Lower leg skin (tissue), 4 donors: Measurements from ENCODE around the gene COL4A1. TPM values are rescaled to one million over a fixed set of nuclear protein-coding genes. Genes with fewer than 3 reads are reported as not detected.

Source experiments
- DNase-seq, 2 donors: peaks; one replicate each; pipeline ENCODE4 v3.0.0-alpha.2; 2019; ENCODE audit warnings: low spot score in 2 of 2
- H3K4me3 ChIP-seq: fragments of 200-600 bp; sonication (generic); 2 replicates; pipeline ENCODE4 v1.5.1; 2017; ENCODE audit warnings: mild to moderate bottlenecking, low read depth; ENCODE audit not compliant: poor library complexity, severe bottlenecking
- POLR2A ChIP-seq, 2 donors: fragments of 450-650 bp; IDR thresholded peaks; one replicate each; pipeline ENCODE4 v1.6.1; 2016 to 2017; ENCODE audit warnings: antibody characterized with exemption in 2 of 2, mild to moderate bottlenecking in 1 of 2, moderate library complexity in 1 of 2
- whole genome bisulfite sequencing, 2 donors: methylation state at CpG; one replicate each; pipeline ENCODE4 v1.1.5; 2018; 5-methylcytosine and 5-hydroxymethylcytosine counted together
- intact Hi-C: fragments of 100-400 bp; cut with DNase I; formaldehyde crosslinking; loops from one replicate; pipeline ENCODE4 v1.15.0; 2023; ENCODE audit warnings: low total_unique reads
- total RNA-seq, 4 donors: library from RNA; depleted of rRNA; stranded (reverse); fragments of >200 nt; gene quantifications; one replicate each; pipeline ENCODE4 v1.1.0, GENCODE V29; 2016
- TF ChIP-seq, protein P1 (sequence below), 3 donors: fragments of 450-650 bp; IDR thresholded peaks; one replicate each; pipeline ENCODE4 v1.5.1; 2016; ENCODE audit warnings: antibody characterized with exemption in 3 of 3, mild to moderate bottlenecking in 3 of 3, moderate library complexity in 2 of 3

Gene COL4A1
- total RNA-seq, 4 donors from 2014 or later, result 41.0 to 105 (median 56.7) TPM

GRCh38 chr13:110125157-110125556 lies 181.8 kb downstream of the COL4A1 start:
- intact Hi-C loops, result no loop called here
- 87 to 93% methylated on average over 10 of the region's 10 CpGs for WGBS, 2 donors
- no peak for TF ChIP-seq POLR2A (IDR thresholded peaks at IDR 0.05)
- TF ChIP-seq, protein P1, sequence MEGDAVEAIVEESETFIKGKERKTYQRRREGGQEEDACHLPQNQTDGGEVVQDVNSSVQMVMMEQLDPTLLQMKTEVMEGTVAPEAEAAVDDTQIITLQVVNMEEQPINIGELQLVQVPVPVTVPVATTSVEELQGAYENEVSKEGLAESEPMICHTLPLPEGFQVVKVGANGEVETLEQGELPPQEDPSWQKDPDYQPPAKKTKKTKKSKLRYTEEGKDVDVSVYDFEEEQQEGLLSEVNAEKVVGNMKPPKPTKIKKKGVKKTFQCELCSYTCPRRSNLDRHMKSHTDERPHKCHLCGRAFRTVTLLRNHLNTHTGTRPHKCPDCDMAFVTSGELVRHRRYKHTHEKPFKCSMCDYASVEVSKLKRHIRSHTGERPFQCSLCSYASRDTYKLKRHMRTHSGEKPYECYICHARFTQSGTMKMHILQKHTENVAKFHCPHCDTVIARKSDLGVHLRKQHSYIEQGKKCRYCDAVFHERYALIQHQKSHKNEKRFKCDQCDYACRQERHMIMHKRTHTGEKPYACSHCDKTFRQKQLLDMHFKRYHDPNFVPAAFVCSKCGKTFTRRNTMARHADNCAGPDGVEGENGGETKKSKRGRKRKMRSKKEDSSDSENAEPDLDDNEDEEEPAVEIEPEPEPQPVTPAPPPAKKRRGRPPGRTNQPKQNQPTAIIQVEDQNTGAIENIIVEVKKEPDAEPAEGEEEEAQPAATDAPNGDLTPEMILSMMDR (IDR thresholded peaks at IDR 0.05), result no peak
- peak in 1 of 2 donors; percentile 48 for DNase-seq
- H3K4me3 ChIP-seq, result no peak overlapping the region

GRCh38 chr13:110124201-110124940 lies 182.6 kb downstream of the COL4A1 start:
- H3K4me3 ChIP-seq, result no peak overlapping the region
- TF ChIP-seq, protein P1 (IDR thresholded peaks at IDR 0.05), result no peak
- TF ChIP-seq POLR2A (IDR thresholded peaks at IDR 0.05), result no peak
- 85 to 89% methylated on average over 14 of the region's 14 CpGs for WGBS, 2 donors
- peak in 1 of 2 donors; percentile 4 for DNase-seq
- intact Hi-C loops, result no loop called here

DNA sequence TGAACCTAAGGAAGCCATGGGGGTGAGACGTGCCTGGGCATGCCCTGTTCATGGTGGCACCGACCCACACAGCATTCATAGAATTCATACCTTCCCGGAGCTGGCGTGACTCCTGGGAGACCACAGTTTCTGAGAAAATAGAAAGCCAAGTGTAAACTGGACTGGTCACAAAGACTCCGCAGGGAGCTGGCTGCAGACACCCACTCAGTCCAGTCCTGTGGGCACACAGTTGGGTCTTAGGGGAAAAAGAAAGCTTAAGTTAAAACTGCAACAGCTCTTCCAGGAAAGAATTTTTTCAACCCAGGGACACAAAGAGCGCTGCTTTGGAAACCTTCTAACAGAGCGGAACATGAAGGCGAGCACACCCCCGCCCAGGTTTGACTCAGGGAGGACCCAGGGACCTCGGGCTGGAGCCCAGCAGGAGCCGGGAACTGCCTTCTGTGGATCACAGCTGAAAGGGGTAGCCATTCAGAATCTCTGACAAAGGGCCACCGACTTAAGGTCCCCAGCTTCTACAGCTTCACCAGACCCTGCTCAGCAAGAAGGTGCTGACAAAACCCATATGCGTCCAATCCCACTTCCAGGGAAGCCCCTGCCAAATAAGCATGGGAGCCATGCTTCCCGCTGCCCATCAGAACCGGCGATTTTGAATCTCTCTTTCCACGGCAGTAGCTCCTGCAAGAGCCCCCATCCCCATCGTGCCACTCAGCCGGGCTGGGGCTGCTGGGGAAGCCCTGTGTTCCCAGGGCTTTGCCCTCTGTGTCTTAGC lies 183.7 kb downstream of the COL4A1 start:
- DNase-seq, result peak; percentile 7 to 76

DNA sequence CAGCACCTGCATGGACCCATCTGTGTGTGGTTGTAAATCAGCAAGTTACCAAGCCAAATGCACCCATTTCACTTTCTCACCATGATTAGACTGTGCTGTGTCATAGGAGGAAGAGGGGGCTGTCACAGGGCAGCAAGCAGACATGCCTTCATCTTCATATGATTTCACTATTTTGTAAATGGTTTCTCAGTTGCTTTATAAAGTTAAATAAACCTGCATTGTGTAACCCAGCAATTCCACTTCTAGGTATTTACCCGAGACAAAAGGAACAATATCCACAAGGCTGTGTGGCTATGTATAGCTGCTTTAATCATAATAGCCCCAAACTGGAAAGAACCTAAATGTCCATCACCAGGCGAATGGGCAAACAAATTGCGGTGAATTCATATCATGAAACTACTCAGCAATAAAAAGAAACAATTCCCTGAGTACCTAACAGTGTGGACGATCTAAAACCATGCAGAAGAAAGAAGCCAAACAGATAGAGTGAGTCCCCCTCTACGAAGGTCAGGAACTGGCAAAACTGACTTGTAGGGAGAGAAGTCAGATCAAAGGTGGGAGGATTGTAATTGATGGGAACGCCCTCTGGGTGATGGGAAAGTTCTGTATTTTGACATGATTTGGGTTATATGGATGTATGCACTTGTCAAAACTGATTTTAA lies 185.4 kb downstream of the COL4A1 start:
- intact Hi-C loops, result no loop called here
- no peak for DNase-seq
- TF ChIP-seq, protein P1 (IDR thresholded peaks at IDR 0.05), result no peak
- TF ChIP-seq POLR2A (IDR thresholded peaks at IDR 0.05), result no peak
- H3K4me3 ChIP-seq, result no peak overlapping the region
- 68 to 74% methylated on average over 6 of the region's 6 CpGs for WGBS, 2 donors

More for the DNA sequence above, 183.7 kb downstream of the COL4A1 start:
- H3K4me3 ChIP-seq, result no peak overlapping the region
- WGBS, 2 donors, result 75 to 79% methylated on average over 19 of the region's 19 CpGs
- TF ChIP-seq, protein P1 (IDR thresholded peaks at IDR 0.05), result no peak
- TF ChIP-seq POLR2A (IDR thresholded peaks at IDR 0.05), result no peak
- intact Hi-C loops, result no loop called here

GRCh38 chr13:110119935-110120905 lies 186.7 kb downstream of the COL4A1 start:
- TF ChIP-seq POLR2A (IDR thresholded peaks at IDR 0.05), result no peak
- TF ChIP-seq, protein P1 (IDR thresholded peaks at IDR 0.05), result no peak
- no peak for DNase-seq
- 88 to 93% methylated on average over 18 of the region's 18 CpGs for WGBS, 2 donors
- intact Hi-C loops, result no loop called here
- H3K4me3 ChIP-seq, result no peak overlapping the region
